ENCODE results near the gene GDPD4.

Gene GDPD4

DNA sequence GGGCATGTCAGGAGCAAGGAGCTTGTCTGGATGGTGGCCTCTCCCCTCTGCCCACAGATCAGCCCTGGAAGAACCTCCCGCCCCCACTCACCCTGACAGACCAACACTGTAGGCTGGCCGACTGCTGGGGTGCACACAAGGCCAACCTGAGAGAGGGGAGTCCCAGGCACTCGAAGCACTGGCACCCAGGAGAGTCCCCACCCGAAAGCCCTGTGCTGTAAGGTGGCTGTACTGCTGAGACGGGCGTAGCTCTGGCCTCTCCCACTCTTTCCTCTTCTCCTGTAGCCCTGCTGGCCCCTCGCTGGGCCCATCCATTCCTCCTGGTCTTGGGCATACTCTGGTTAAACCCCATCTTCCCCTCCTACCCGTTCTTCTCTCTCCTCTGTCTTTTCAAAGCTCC lies 133.7 kb downstream of the GDPD4 start:
- Histone ChIP-seq H3K27ac (no peak overlapping the region), H3K4me3 (IDR thresholded peaks at IDR 0.05; ENCODE audit: insufficient read depth, low read depth, low read length) (no peak overlapping the region), H3K4me2 (no peak overlapping the region), H3K79me2 (ENCODE audit: insufficient read depth, low read depth) (no peaks in the 10 kb centered on the region), H3K4me1 (ENCODE audit: low read depth, poor library complexity, severe bottlenecking) (no peaks in the 10 kb centered on the region), H3K27me3 (ENCODE audit: insufficient read depth, low read depth) (no peaks in the 10 kb centered on the region), H3K9ac (no peak overlapping the region), H3K36me3 (ENCODE audit: insufficient read depth) (no peaks in the 10 kb centered on the region), H2AFZ (ENCODE audit: low read depth) (no peak overlapping the region), H4K20me1 (ENCODE audit: insufficient read depth) (no peaks in the 10 kb centered on the region)
- no peak for TF ChIP-seq CTCF (conservative IDR thresholded peaks at IDR 0.05; ENCODE audit: low read depth, low read length)

DNA sequence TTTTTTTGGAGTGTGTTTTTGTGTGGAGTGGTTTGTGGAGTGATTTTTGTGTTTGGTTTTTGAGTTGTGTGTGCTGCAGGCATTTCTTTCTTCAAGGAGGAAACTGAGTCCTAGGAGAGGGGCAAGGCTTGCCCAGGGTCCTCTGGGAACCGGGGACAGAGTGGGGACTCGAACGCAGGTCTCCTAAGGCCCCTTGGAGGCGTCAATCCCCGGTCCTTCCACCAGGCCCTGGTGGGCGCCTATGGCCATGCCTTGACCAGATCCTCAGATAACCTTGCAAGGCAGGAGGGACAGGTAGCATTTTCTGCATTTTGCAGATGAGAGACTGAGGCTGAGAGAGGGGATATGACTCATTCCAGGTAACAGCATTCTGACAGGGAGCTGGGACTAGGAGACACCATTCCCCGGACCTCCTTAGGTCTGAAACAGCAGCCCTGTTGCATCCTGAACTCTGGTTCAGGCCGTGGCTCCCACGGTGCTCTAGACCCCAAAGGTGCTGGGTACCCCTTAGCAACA lies 134.3 kb downstream of the GDPD4 start:
- no peak overlapping the region for H3K4me3 ChIP-seq (IDR thresholded peaks at IDR 0.05; ENCODE audit: insufficient read depth, low read depth, low read length)
- H2AFZ ChIP-seq (ENCODE audit: low read depth) = no peak overlapping the region
- H4K20me1 ChIP-seq (ENCODE audit: insufficient read depth) = no peaks in the 10 kb centered on the region
- TF ChIP-seq CTCF (conservative IDR thresholded peaks at IDR 0.05; ENCODE audit: low read depth, low read length) = no peak
- H3K9ac ChIP-seq = no peak overlapping the region
- no peak overlapping the region for H3K4me2 ChIP-seq
- H3K4me1 ChIP-seq (ENCODE audit: low read depth, poor library complexity, severe bottlenecking) = no peaks in the 10 kb centered on the region
- no peaks in the 10 kb centered on the region for H3K36me3 ChIP-seq (ENCODE audit: insufficient read depth)
- no peak overlapping the region for H3K27ac ChIP-seq
- H3K79me2 ChIP-seq (ENCODE audit: insufficient read depth, low read depth) = no peaks in the 10 kb centered on the region
- no peaks in the 10 kb centered on the region for H3K27me3 ChIP-seq (ENCODE audit: insufficient read depth, low read depth)

All from KMS-11 (cell line).